Testis (tissue), 3 donors: Measurements from ENCODE around the gene YPEL1. TPM values are rescaled to one million over a fixed set of nuclear protein-coding genes. Genes with fewer than 3 reads are reported as not detected.

ENCODE experiments used
- DNase-seq: peaks from one replicate; pipeline ENCODE4 v3.0.0-alpha.2; 2019
- H3K27ac ChIP-seq, 2 donors: fragments of 200-600 bp; sonication (generic); one replicate each; pipeline ENCODE4 v1.5.1; 2019
- H3K27me3 ChIP-seq: fragments of 200-600 bp; sonication (generic); one replicate; pipeline ENCODE4 v1.5.1; 2019
- H3K36me3 ChIP-seq: fragments of 200-600 bp; sonication (generic); one replicate; pipeline ENCODE4 v1.5.1; 2017; ENCODE audit warnings: low read depth; ENCODE audit errors: missing control alignments
- H3K4me1 ChIP-seq: fragments of 200-600 bp; sonication (generic); one replicate; pipeline ENCODE4 v1.5.1; 2019
- H3K4me3 ChIP-seq, 2 donors: fragments of 200-600 bp; sonication (generic); one replicate each; pipeline ENCODE4 v1.5.1; 2017 to 2019
- H3K9me3 ChIP-seq: fragments of 200-600 bp; sonication (generic); one replicate; pipeline ENCODE4 v1.5.1; 2017
- POLR2A ChIP-seq: fragments of 450-650 bp; IDR thresholded peaks from one replicate; pipeline ENCODE4 v1.6.1; 2017; ENCODE audit warnings: antibody characterized with exemption, mild to moderate bottlenecking, moderate library complexity
- WGBS, 2 donors: methylation state at CpG; one replicate each; pipeline ENCODE4 v1.1.5; 2018; 5-methylcytosine and 5-hydroxymethylcytosine counted together
- intact Hi-C: fragments of 100-400 bp; cut with DNase I; formaldehyde crosslinking; loops from one replicate; pipeline ENCODE4 v1.15.1; 2023; ENCODE audit warnings: low total_unique reads
- polyA plus RNA-seq: library from polyadenylated mRNA; stranded (reverse); fragments of 350-450 nt; fragmentation: Illumina TruSeq; extraction: RNeasy Lipid Tissue Mini Kit (QIAGEN cat#74804); gene quantifications from one replicate; pipeline ENCODE4 v1.2.3, GENCODE V29; 2014; ENCODE audit warnings: low read depth, low replicate concordance; ENCODE audit not compliant: insufficient read depth
- total RNA-seq, 2 donors: library from RNA; depleted of rRNA; stranded (reverse); fragments of >200 nt; gene quantifications; one replicate each; pipeline ENCODE4 v1.2.3, GENCODE V29; 2016
- TF ChIP-seq, protein P1 (sequence below), 3 experiments: fragments of 450-650 bp in 2 of 3; fragments of 200-600 bp in 1 of 3; sonication (generic) in 1 of 3; IDR thresholded peaks; one replicate each; pipeline ENCODE4 v1.5.1; 2016 to 2019; ENCODE audit warnings: antibody characterized with exemption in 3 of 3, mild to moderate bottlenecking in 2 of 3, moderate library complexity in 1 of 3

Gene YPEL1
- total and polyA plus RNA-seq, 3 donors from 2014 or later, result 83.6 to 169 (median 168) TPM

GRCh38 chr22:21697880-21698279, 37.7 kb downstream of the YPEL1 start:
- Histone ChIP-seq H3K4me3 (no peak overlapping the region), H3K36me3 (no peaks in the 10 kb centered on the region), H3K27ac (no peak overlapping the region), H3K9me3 (no peaks in the 10 kb centered on the region), H3K4me1 (peaks cover 7% of the 10 kb centered on the region), H3K27me3 (no peaks in the 10 kb centered on the region)
- intact Hi-C loops, result no loop called here
- no peak for DNase-seq
- TF ChIP-seq, protein P1, sequence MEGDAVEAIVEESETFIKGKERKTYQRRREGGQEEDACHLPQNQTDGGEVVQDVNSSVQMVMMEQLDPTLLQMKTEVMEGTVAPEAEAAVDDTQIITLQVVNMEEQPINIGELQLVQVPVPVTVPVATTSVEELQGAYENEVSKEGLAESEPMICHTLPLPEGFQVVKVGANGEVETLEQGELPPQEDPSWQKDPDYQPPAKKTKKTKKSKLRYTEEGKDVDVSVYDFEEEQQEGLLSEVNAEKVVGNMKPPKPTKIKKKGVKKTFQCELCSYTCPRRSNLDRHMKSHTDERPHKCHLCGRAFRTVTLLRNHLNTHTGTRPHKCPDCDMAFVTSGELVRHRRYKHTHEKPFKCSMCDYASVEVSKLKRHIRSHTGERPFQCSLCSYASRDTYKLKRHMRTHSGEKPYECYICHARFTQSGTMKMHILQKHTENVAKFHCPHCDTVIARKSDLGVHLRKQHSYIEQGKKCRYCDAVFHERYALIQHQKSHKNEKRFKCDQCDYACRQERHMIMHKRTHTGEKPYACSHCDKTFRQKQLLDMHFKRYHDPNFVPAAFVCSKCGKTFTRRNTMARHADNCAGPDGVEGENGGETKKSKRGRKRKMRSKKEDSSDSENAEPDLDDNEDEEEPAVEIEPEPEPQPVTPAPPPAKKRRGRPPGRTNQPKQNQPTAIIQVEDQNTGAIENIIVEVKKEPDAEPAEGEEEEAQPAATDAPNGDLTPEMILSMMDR (IDR thresholded peaks at IDR 0.05), result no peak
- TF ChIP-seq POLR2A, result no peak

DNA sequence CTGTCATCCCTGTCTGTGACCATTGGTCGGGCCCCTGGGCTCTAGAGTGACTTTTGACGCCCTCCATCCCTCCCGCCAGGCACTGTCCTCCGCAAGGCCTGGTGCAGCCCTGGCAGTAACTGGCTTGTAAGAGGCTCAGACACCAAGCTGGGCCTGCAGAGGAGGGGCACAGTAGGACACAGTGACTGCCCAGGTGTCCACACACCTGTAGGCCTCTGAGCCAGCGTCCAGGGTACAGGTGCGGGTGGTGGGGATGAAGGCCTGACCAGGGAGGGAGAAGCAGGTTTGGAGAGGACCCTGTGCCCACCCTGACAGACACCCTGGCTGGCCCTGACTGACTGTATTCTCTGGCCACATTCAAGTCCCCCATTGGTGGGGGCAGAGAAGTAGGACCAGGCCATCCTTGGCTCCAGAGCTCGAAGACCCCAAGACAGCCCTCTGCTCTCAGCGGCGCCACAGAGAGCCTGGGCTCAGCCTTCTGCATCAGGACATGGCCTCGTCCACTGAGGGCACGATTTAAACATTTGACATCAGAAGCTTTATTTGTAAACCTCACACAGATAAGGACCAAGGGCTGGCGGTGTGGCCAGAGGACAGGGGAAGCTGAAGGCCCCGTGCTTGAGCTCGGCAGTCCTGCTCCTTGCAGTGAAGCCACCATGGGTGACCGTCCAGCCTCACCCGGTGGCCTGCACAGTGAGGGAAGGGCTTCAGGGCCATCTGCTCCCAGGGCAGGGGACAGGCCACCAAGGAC, 38.4 kb downstream of the YPEL1 start:
- Histone ChIP-seq H3K4me1 (peaks cover 7% of the 10 kb centered on the region), H3K27ac (no peak overlapping the region), H3K9me3 (no peaks in the 10 kb centered on the region), H3K4me3 (no peak overlapping the region), H3K36me3 (no peaks in the 10 kb centered on the region), H3K27me3 (no peaks in the 10 kb centered on the region)
- TF ChIP-seq, protein P1 (IDR thresholded peaks at IDR 0.05), result no peak
- no peak for TF ChIP-seq POLR2A
- intact Hi-C loops, result no loop called here
- no peak for DNase-seq
- 94 to 95% methylated on average over 14 to 16 of the region's 16 CpGs for WGBS, 2 donors

- Histone ChIP-seq H3K27me3 (no peaks in the 10 kb centered on the region), H3K27ac (no peak overlapping the region), H3K4me1 (peaks cover 7% of the 10 kb centered on the region), H3K36me3 (no peaks in the 10 kb centered on the region), H3K9me3 (no peaks in the 10 kb centered on the region), H3K4me3 (no peak overlapping the region)
- intact Hi-C loops, result no loop called here
- WGBS, 2 donors, result 83 to 92% methylated on average over 3 to 6 of the region's 6 CpGs
- DNase-seq, result no peak
- TF ChIP-seq, protein P1 (IDR thresholded peaks at IDR 0.05), result no peak
- no peak for TF ChIP-seq POLR2A
Measured at GRCh38 chr22:21696115-21696514, 39.5 kb downstream of the YPEL1 start.

DNA sequence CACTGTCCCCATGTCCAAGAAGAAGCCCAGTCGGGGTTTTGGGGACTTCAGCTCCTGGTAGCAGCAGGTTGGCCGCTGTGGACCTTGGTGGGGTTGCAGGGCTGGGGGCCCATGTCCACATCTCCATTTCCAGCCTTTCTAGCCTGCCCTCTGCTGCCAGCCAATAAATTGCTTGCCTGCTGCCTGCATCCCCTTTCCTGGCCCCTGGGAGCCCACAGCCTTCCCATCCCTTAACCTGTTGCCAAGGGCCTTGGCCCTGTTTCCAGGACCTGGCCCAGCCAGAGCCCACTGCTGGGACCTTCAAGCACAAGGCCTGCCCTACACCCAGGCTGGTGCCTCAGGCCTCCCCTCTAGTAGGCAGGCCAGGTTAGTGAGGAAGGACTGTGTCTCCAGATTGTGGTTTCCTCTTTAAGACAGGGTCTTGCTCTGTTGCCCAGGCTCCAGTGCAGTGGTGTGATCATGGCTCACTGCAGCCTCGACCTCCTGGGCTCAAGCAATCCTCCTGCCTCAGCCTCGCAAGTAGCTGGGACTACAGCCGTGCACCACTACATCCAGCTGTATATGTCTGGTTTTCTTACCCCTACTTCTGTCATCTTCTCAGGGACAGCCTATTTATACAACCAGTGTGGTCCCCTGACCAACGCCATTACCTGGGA, 40.0 kb downstream of the YPEL1 start:
- Histone ChIP-seq H3K27me3 (no peaks in the 10 kb centered on the region), H3K4me1 (peaks cover 7% of the 10 kb centered on the region), H3K9me3 (no peaks in the 10 kb centered on the region), H3K27ac (no peak overlapping the region), H3K4me3 (no peak overlapping the region), H3K36me3 (no peaks in the 10 kb centered on the region)
- 82 to 96% methylated on average over 6 of the region's 6 CpGs for WGBS, 2 donors
- TF ChIP-seq, protein P1 (IDR thresholded peaks at IDR 0.05), result no peak
- TF ChIP-seq POLR2A, result no peak
- intact Hi-C loops, result no loop called here
- no peak for DNase-seq
